OCI-LY3 (cell line): ENCODE results near the gene PHACTR2.

Experiments
- H2AFZ ChIP-seq: fragments of 200-600, 300-600 bp; shearing (Covaris generic); 2 replicates; pipeline ENCODE4 v1.6.0; 2014; ENCODE audit warnings: antibody characterized with exemption, low read depth, low read length
- H3K27ac ChIP-seq: fragments of 200-600, 300-600 bp; sonication (generic); 2 replicates; pipeline ENCODE4 v1.5.1; 2014; ENCODE audit warnings: mild to moderate bottlenecking, low read length, moderate library complexity, mixed read lengths
- H3K27me3 ChIP-seq: fragments of 200-600, 300-600 bp; sonication (generic); 2 replicates; pipeline ENCODE4 v1.6.1; 2014; ENCODE audit warnings: low read depth, low read length, mixed read lengths
- H3K36me3 ChIP-seq: fragments of 200-600, 300-600 bp; sonication (generic); replicated peaks from 2 replicates; pipeline ENCODE3; 2014; ENCODE audit warnings: low read depth, low read length, mixed read lengths
- H3K4me1 ChIP-seq: fragments of 300-600, 200-600 bp; sonication (generic); 2 replicates; pipeline ENCODE4 v1.6.1; 2014; ENCODE audit warnings: low read length, mixed read lengths
- H3K4me2 ChIP-seq: fragments of 200-600, 300-600 bp; sonication (generic); 2 replicates; pipeline ENCODE4 v1.6.1; 2014; ENCODE audit warnings: low read length, mixed read lengths
- H3K4me3 ChIP-seq: fragments of 300-600, 200-600 bp; sonication (generic); 2 replicates; pipeline ENCODE4 v1.5.1; 2014; ENCODE audit warnings: antibody characterized with exemption, mild to moderate bottlenecking, low read length, moderate library complexity
- H3K79me2 ChIP-seq: fragments of 300-600, 200-600 bp; shearing (Covaris generic); 2 replicates; pipeline ENCODE4 v1.6.1; 2014; ENCODE audit warnings: mild to moderate bottlenecking, low read length, mixed read lengths
- H3K9ac ChIP-seq: fragments of 300-600, 200-600 bp; shearing (Covaris generic); 2 replicates; pipeline ENCODE4 v1.6.0; 2014; ENCODE audit warnings: mild to moderate bottlenecking, low read length, moderate library complexity
- H3K9me3 ChIP-seq: fragments of 200-600, 300-600 bp; shearing (Covaris generic); 2 replicates; pipeline ENCODE4 v1.6.1; 2014; ENCODE audit warnings: low read length, mixed read lengths; ENCODE audit not compliant: insufficient read depth
- H4K20me1 ChIP-seq: fragments of 200-600, 300-600 bp; sonication (generic); 2 replicates; pipeline ENCODE4 v1.6.1; 2016; ENCODE audit warnings: low read length, mixed read lengths; ENCODE audit not compliant: insufficient read depth
- EZH2phosphoT487 ChIP-seq: fragments of 200-600 bp; shearing (Covaris generic); IDR thresholded peaks from 2 replicates; pipeline ENCODE4 v1.6.1; 2018; ENCODE audit warnings: antibody characterized with exemption, mixed run types, low read depth
- TF ChIP-seq, protein P1 (sequence below): fragments of 200-600, 300-600 bp; sonication (generic); IDR thresholded peaks from 2 replicates; pipeline ENCODE4 v1.5.1; 2014; ENCODE audit warnings: antibody characterized with exemption, low read length, low read depth

Gene PHACTR2

GRCh38 chr6:143749891-143750290, 72.1 kb downstream of the PHACTR2 start:
- no peaks in the 10 kb centered on the region for H3K4me1 ChIP-seq
- H3K4me3 ChIP-seq = no peak overlapping the region
- no peaks in the 10 kb centered on the region for H3K36me3 ChIP-seq
- no peaks in the 10 kb centered on the region for H3K79me2 ChIP-seq
- no peak for TF ChIP-seq EZH2phosphoT487
- TF ChIP-seq, protein P1, sequence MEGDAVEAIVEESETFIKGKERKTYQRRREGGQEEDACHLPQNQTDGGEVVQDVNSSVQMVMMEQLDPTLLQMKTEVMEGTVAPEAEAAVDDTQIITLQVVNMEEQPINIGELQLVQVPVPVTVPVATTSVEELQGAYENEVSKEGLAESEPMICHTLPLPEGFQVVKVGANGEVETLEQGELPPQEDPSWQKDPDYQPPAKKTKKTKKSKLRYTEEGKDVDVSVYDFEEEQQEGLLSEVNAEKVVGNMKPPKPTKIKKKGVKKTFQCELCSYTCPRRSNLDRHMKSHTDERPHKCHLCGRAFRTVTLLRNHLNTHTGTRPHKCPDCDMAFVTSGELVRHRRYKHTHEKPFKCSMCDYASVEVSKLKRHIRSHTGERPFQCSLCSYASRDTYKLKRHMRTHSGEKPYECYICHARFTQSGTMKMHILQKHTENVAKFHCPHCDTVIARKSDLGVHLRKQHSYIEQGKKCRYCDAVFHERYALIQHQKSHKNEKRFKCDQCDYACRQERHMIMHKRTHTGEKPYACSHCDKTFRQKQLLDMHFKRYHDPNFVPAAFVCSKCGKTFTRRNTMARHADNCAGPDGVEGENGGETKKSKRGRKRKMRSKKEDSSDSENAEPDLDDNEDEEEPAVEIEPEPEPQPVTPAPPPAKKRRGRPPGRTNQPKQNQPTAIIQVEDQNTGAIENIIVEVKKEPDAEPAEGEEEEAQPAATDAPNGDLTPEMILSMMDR = no peak
- H3K9ac ChIP-seq = no peak overlapping the region
- no peaks in the 10 kb centered on the region for H4K20me1 ChIP-seq
- H2AFZ ChIP-seq = no peak overlapping the region
- no peaks in the 10 kb centered on the region for H3K9me3 ChIP-seq
- no peaks in the 10 kb centered on the region for H3K27me3 ChIP-seq
- no peak overlapping the region for H3K27ac ChIP-seq
- no peak overlapping the region for H3K4me2 ChIP-seq

GRCh38 chr6:143750877-143751276, 73.1 kb downstream of the PHACTR2 start:
- Histone ChIP-seq H3K4me3 (no peak overlapping the region), H3K27me3 (no peaks in the 10 kb centered on the region), H3K9ac (no peak overlapping the region), H3K79me2 (no peaks in the 10 kb centered on the region), H2AFZ (no peak overlapping the region), H3K27ac (no peak overlapping the region), H4K20me1 (no peaks in the 10 kb centered on the region), H3K4me1 (no peaks in the 10 kb centered on the region), H3K9me3 (no peaks in the 10 kb centered on the region), H3K36me3 (no peaks in the 10 kb centered on the region), H3K4me2 (no peak overlapping the region)
- TF ChIP-seq, protein P1 = no peak
- no peak for TF ChIP-seq EZH2phosphoT487

- Histone ChIP-seq H3K4me1 (no peaks in the 10 kb centered on the region), H3K79me2 (no peaks in the 10 kb centered on the region), H3K27me3 (no peaks in the 10 kb centered on the region), H3K27ac (no peak overlapping the region), H2AFZ (no peak overlapping the region), H3K9ac (no peak overlapping the region), H3K4me3 (no peak overlapping the region), H3K4me2 (no peak overlapping the region), H3K9me3 (no peaks in the 10 kb centered on the region), H4K20me1 (no peaks in the 10 kb centered on the region), H3K36me3 (no peaks in the 10 kb centered on the region)
- TF ChIP-seq EZH2phosphoT487 = no peak
- TF ChIP-seq, protein P1 = no peak
These were observed 74.7 kb downstream of the PHACTR2 start for GRCh38 chr6:143752459-143752858.

DNA sequence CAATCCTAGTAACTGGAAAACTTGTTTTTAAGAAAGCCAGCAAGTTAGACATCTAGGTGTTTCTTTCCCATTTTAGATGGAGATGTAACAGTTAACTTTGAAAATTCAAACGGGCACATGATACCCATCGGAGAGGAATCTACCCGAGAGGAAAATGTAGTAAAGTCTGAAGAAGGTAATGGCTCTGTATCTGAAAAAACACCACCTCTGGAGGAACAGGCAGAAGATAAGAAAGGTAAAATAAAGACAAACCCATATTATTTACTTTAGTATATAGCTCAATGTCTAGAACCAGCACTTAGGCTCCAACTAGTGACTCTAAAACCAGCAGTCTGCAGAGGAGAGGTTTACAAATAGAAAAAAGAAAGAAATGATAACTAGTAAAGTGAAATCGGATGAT, 75.9 kb downstream of the PHACTR2 start:
- Histone ChIP-seq H3K27me3 (no peaks in the 10 kb centered on the region), H3K27ac (no peak overlapping the region), H3K4me2 (no peak overlapping the region), H4K20me1 (no peaks in the 10 kb centered on the region), H2AFZ (no peak overlapping the region), H3K4me1 (no peaks in the 10 kb centered on the region), H3K36me3 (no peaks in the 10 kb centered on the region), H3K9ac (no peak overlapping the region), H3K4me3 (no peak overlapping the region), H3K79me2 (no peaks in the 10 kb centered on the region), H3K9me3 (no peaks in the 10 kb centered on the region)
- TF ChIP-seq EZH2phosphoT487 = no peak
- TF ChIP-seq, protein P1 = no peak
